ENCODE measurements around the gene AKNA.

DNA sequence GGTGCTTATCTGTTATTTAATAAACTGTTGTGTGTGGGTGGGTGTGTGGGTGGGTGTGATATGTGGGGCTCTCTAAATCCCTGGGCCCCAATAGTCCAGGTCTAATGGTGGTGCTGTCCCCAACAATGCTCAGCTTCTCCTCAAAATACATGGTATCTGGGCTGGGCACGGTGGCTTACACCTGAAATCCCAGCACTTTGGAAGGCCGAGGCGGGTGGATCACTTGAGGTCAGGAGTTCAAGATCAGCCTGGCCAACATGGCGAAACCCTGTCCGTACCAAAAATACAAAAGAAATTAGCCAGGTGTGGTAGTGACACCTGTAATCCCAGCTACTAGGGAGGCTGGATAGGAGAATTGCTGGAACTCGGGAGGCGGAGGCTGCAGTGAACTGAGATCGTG lies 69.4 kb downstream of the AKNA start:
- TF ChIP-seq, protein P1, sequence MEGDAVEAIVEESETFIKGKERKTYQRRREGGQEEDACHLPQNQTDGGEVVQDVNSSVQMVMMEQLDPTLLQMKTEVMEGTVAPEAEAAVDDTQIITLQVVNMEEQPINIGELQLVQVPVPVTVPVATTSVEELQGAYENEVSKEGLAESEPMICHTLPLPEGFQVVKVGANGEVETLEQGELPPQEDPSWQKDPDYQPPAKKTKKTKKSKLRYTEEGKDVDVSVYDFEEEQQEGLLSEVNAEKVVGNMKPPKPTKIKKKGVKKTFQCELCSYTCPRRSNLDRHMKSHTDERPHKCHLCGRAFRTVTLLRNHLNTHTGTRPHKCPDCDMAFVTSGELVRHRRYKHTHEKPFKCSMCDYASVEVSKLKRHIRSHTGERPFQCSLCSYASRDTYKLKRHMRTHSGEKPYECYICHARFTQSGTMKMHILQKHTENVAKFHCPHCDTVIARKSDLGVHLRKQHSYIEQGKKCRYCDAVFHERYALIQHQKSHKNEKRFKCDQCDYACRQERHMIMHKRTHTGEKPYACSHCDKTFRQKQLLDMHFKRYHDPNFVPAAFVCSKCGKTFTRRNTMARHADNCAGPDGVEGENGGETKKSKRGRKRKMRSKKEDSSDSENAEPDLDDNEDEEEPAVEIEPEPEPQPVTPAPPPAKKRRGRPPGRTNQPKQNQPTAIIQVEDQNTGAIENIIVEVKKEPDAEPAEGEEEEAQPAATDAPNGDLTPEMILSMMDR (IDR thresholded peaks at IDR 0.05): no peak
- TF ChIP-seq EP300 (IDR thresholded peaks at IDR 0.05; ENCODE audit: borderline replicate concordance in 1 of 2, low read depth in 1 of 2, low read length in 1 of 2): no peak
- TF ChIP-seq, protein P2, sequence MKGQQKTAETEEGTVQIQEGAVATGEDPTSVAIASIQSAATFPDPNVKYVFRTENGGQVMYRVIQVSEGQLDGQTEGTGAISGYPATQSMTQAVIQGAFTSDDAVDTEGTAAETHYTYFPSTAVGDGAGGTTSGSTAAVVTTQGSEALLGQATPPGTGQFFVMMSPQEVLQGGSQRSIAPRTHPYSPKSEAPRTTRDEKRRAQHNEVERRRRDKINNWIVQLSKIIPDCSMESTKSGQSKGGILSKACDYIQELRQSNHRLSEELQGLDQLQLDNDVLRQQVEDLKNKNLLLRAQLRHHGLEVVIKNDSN (IDR thresholded peaks at IDR 0.05; ENCODE audit: borderline replicate concordance, low read depth): no peak
- TF ChIP-seq TAF1 (IDR thresholded peaks at IDR 0.05; ENCODE audit: borderline replicate concordance, low read depth, low read length): no peak
- TF ChIP-seq RAD21 (IDR thresholded peaks at IDR 0.05; ENCODE audit: low read length): no peak
- no peak for TF ChIP-seq EZH2phosphoT487 (IDR thresholded peaks at IDR 0.05; ENCODE audit: borderline replicate concordance, low read depth)
- TF ChIP-seq YY1 (IDR thresholded peaks at IDR 0.05; ENCODE audit: low read depth): no peak
- no peak for TF ChIP-seq FOXJ3 (CRISPR knock-in tag; IDR thresholded peaks at IDR 0.05)
- no peak for TF ChIP-seq MEF2A (IDR thresholded peaks at IDR 0.05; ENCODE audit: borderline replicate concordance, low read depth)
